GM12878 (cell line): ENCODE data around the gene MRPS23. TPM values are rescaled to one million over a fixed set of nuclear protein-coding genes. Genes with fewer than 3 reads are reported as not detected.

Source experiments
- ATAC-seq: fragments of 200-7000 bp; cut with Tn5 transposase; 3 replicates; pipeline ENCODE4 v1.9.1; 2020; ENCODE audit warnings: mild to moderate bottlenecking, moderate library complexity
- BruUV-seq: library from RNA; stranded (reverse); fragments of 400-500 nt; replicated peaks from 2 replicates; lab custom pipeline; 2021; lab: Mats Ljungman, UMichigan
- CTCF ChIA-PET: fragments of 300-600 bp; sonication (Branson Sonifier 250); formaldehyde crosslinking; extraction: SDS; loops from one replicate; lab custom pipeline; 2021; ENCODE audit warnings: inconsistent platforms; lab: Yijun Ruan, JAX
- POLR2A ChIA-PET: fragments of 350-600 bp; formaldehyde crosslinking; extraction: SDS; loops from one replicate; lab custom pipeline; 2021; ENCODE audit warnings: inconsistent platforms; lab: Charles Lee
- RAD21 ChIA-PET: fragments of 300-600 bp; sonication (Branson Sonifier 250); formaldehyde crosslinking; loops from one replicate; lab custom pipeline; 2023; ENCODE audit warnings: antibody characterized with exemption; ENCODE audit not compliant: unreplicated experiment; lab: Charles Lee
- SMC1A ChIA-PET: fragments of 300-600 bp; sonication (Branson Sonifier 250); formaldehyde crosslinking; loops from one replicate; lab custom pipeline; 2023; ENCODE audit not compliant: unreplicated experiment, uncharacterized antibody; lab: Charles Lee
- DNase-seq: peaks from one replicate; pipeline ENCODE4 v3.0.0-alpha.2; 2011; ENCODE audit warnings: low read depth, low spot score
- FAIRE-seq: peaks from 3 replicates; lab custom pipeline; 2011; peaks lifted over from hg19 to GRCh38; lab: Jason Lieb, UNC
- H2AFZ ChIP-seq: 2 replicates; pipeline ENCODE4 v1.6.0; 2011; ENCODE audit warnings: low read depth, low read length, control low read depth; ENCODE audit not compliant: control insufficient read depth
- H3K27ac ChIP-seq: 2 replicates; pipeline ENCODE4 v1.5.1; 2011; ENCODE audit warnings: control low read depth; ENCODE audit not compliant: control insufficient read depth, insufficient read depth
- H3K27me3 ChIP-seq, 2 experiments: replicated peaks in 1 of 2; 2 replicates each; pipeline versions ENCODE4 v1.6.0 to v1.6.1; 2011; ENCODE audit warnings: low read length in 1 of 2; ENCODE audit not compliant: control insufficient read depth in 2 of 2, insufficient read depth in 2 of 2
- H3K36me3 ChIP-seq, 2 experiments: 2 replicates each; pipeline ENCODE4 v1.5.1; 2011; ENCODE audit warnings: low read length in 1 of 2; ENCODE audit not compliant: control insufficient read depth in 2 of 2, insufficient read depth in 2 of 2
- H3K4me1 ChIP-seq: 2 replicates; pipeline ENCODE4 v1.6.1; 2011; ENCODE audit warnings: mild to moderate bottlenecking, low read length, moderate library complexity, mixed read lengths; ENCODE audit not compliant: control insufficient read depth, insufficient read depth
- H3K4me2 ChIP-seq: 2 replicates; pipeline ENCODE4 v1.6.0; 2011; ENCODE audit warnings: control low read depth; ENCODE audit not compliant: control insufficient read depth, insufficient read depth
- H3K4me3 ChIP-seq: fragments of 200-600 bp; sonication (generic); 2 replicates; pipeline ENCODE4 v1.5.1; 2016
- H3K79me2 ChIP-seq: 2 replicates; pipeline ENCODE4 v1.6.0; 2011; ENCODE audit warnings: low read length; ENCODE audit not compliant: control insufficient read depth, insufficient read depth
- H3K9ac ChIP-seq: 2 replicates; pipeline ENCODE4 v1.8.0; 2011; ENCODE audit warnings: low read length, control low read depth, mixed read lengths; ENCODE audit not compliant: control insufficient read depth, insufficient read depth
- H3K9me3 ChIP-seq: replicated peaks from 3 replicates; pipeline ENCODE4 v1.5.1; 2011; ENCODE audit warnings: mild to moderate bottlenecking, low read length; ENCODE audit not compliant: control insufficient read depth, insufficient read depth
- H4K20me1 ChIP-seq: 2 replicates; pipeline ENCODE4 v1.6.0; 2011; ENCODE audit not compliant: control insufficient read depth, insufficient read depth
- ATF7 ChIP-seq: fragments of 450-650 bp; IDR thresholded peaks from 2 replicates; pipeline ENCODE4 v1.6.1; 2016; ENCODE audit warnings: low read depth, mild to moderate bottlenecking
- CHD4 ChIP-seq: fragments of 200-600 bp; sonication (generic); IDR thresholded peaks from 2 replicates; pipeline ENCODE4 v1.6.1; 2016; ENCODE audit warnings: mild to moderate bottlenecking
- IRF4 ChIP-seq: IDR thresholded peaks from 2 replicates; pipeline ENCODE4 v1.6.1; 2011; ENCODE audit warnings: low read depth, low read length
- WGBS: methylation state at CpG from one replicate; pipeline ENCODE4 v1.1.6; 2016; ENCODE audit warnings: low lambda C conversion rate; ENCODE audit not compliant: insufficient replicate concordance, insufficient coverage; ENCODE audit errors: missing lambda C conversion rate; 5-methylcytosine and 5-hydroxymethylcytosine counted together
- in situ Hi-C: fragments of 300-500 bp; cut with MboI; formaldehyde crosslinking; loops from 9 replicates; pipeline ENCODE4 v1.14.3; 2018; ENCODE audit warnings: mixed read lengths
- intact Hi-C: fragments of 100-400 bp; cut with micrococcal nuclease; formaldehyde crosslinking; loops from one replicate; pipeline ENCODE4 v1.14.2; 2022; ENCODE audit not compliant: unreplicated experiment
- polyA plus RNA-seq, 11 experiments: library from polyadenylated mRNA; depleted of rRNA in 4 of 11; unstranded in 6 of 11; stranded (reverse) in 5 of 11; fragments of >200 nt; fragmentation: Nextera tagmentation in 4 of 11; fragmentation: Illumina TruSeq in 1 of 11; extraction: Ambion mirVana in 4 of 11; extraction: Trizol in 1 of 11; gene quantifications; 1 replicate in 1 of 11; 2 replicates in 10 of 11; pipeline versions ENCODE4 v1.2.1 to v1.2.3, GENCODE V29; 2011 to 2016; ENCODE audit warnings: inconsistent platforms in 2 of 11, missing spikeins in 2 of 11, low read depth in 1 of 11
- total RNA-seq, 4 experiments: library from RNA; depleted of rRNA in 3 of 4; stranded (reverse); fragments of >200 nt in 3 of 4; fragmentation: Illumina TruSeq in 1 of 4; extraction: Trizol in 1 of 4; gene quantifications; 2 replicates each; pipeline versions ENCODE4 v1.2.1 to v1.2.3, GENCODE V29; 2013 to 2021
- TF ChIP-seq, protein P1 (sequence below): fragments of 450-650 bp; IDR thresholded peaks from 2 replicates; pipeline ENCODE4 v1.6.1; 2017; ENCODE audit warnings: mild to moderate bottlenecking, low read depth, inconsistent platforms; ENCODE audit not compliant: poor library complexity, severe bottlenecking
- TF ChIP-seq, protein P2 (sequence below): IDR thresholded peaks from 2 replicates; pipeline ENCODE4 v1.6.1; 2012; ENCODE audit warnings: low read depth, low read length, improper control_type of control experiment
- TF ChIP-seq, protein P3 (sequence below): IDR thresholded peaks from 2 replicates; pipeline ENCODE4 v1.6.1; 2011; ENCODE audit warnings: low read depth, mild to moderate bottlenecking, low read length, moderate library complexity, borderline replicate concordance; ENCODE audit errors: extremely low read depth

Gene MRPS23
- total and polyA plus RNA-seq, 10 of the 15 experiments (the other 5 are each of a cell fraction or from before 2014, with no cell fraction given), result 65.3 to 237 (median 87.9) TPM

DNA sequence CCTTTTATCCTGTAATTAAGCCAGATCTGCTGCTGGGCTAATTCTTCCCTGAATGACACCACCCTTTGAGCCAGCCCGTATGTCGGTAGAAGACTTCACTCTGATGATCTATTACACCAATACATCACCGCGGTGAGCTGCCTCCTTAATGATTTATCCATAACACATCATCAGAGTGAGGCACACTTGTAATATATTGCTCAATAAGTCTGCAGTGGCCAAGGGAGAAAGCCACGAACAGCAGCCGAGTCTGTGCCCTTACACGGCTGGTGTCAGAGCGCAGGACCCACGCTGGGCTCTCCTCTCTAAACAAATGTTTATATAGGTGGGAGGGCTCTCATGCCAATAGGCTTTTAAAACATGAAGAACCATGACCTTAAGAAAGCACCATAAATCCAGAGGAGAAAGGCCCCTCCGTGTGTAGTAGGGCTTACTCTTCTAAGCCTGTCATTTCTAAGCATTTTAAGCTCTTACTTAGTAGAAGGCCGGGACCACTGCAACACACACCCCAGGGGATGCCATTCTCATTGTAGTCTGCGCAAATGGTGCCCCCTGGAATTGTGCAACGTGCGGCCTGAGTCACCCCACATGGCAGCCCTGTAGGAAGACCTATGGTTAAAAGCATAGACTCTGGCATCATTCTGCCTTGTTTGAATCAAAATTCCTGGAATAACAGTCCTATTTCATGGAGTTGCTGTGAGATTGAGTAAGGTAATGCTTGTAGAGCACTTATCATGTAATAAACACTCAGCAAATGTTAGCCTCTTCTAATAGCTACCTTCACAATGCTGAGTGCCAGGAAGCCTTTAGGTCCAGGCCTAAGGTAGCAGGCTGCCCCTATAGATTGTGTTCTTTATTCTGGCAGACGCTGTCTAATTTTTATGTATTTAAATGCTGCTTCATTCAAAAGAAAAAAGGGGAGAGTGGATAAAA is 26.1 kb downstream of the MRPS23 start:
- Histone ChIP-seq H3K27me3 (no peaks in the 10 kb centered on the region; a peak in 1 of 4 replicates), H4K20me1 (no peaks in the 10 kb centered on the region), H3K27ac (no peak overlapping the region), H3K4me1 (no peaks in the 10 kb centered on the region), H3K4me3 (no peak overlapping the region), H3K79me2 (no peaks in the 10 kb centered on the region), H3K9me3 (no peaks in the 10 kb centered on the region), H3K9ac (no peak overlapping the region), H3K36me3 (no peaks in the 10 kb centered on the region)
- in situ Hi-C loops (no loop called here), intact Hi-C loops (no loop called here)
- POLR2A ChIA-PET, result interaction anchor here (0.5 kb wide), 1 partner anchor 367 kb away, joined by 3 read pairs; no protein-coding TSS in a partner anchor
- RAD21 ChIA-PET, result no interaction called here
- WGBS, result 80% methylated on average over 15 of the region's 15 CpGs
- no peak for DNase-seq
- CTCF ChIA-PET, result interaction anchor here (1.9 kb wide), 1 partner anchor 9 kb away, joined by 12 read pairs; no protein-coding TSS in a partner anchor
- BruUV-seq, result no TSS peak
- no peak for ATAC-seq
- FAIRE-seq, result no peak
- TF ChIP-seq, protein P1, sequence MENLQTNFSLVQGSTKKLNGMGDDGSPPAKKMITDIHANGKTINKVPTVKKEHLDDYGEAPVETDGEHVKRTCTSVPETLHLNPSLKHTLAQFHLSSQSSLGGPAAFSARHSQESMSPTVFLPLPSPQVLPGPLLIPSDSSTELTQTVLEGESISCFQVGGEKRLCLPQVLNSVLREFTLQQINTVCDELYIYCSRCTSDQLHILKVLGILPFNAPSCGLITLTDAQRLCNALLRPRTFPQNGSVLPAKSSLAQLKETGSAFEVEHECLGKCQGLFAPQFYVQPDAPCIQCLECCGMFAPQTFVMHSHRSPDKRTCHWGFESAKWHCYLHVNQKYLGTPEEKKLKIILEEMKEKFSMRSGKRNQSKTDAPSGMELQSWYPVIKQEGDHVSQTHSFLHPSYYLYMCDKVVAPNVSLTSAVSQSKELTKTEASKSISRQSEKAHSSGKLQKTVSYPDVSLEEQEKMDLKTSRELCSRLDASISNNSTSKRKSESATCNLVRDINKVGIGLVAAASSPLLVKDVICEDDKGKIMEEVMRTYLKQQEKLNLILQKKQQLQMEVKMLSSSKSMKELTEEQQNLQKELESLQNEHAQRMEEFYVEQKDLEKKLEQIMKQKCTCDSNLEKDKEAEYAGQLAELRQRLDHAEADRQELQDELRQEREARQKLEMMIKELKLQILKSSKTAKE, result no peak
- TF ChIP-seq IRF4, result no peak
- no peak for TF ChIP-seq CHD4
- TF ChIP-seq, protein P2, sequence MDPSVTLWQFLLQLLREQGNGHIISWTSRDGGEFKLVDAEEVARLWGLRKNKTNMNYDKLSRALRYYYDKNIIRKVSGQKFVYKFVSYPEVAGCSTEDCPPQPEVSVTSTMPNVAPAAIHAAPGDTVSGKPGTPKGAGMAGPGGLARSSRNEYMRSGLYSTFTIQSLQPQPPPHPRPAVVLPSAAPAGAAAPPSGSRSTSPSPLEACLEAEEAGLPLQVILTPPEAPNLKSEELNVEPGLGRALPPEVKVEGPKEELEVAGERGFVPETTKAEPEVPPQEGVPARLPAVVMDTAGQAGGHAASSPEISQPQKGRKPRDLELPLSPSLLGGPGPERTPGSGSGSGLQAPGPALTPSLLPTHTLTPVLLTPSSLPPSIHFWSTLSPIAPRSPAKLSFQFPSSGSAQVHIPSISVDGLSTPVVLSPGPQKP, result no peak
- TF ChIP-seq, protein P3, sequence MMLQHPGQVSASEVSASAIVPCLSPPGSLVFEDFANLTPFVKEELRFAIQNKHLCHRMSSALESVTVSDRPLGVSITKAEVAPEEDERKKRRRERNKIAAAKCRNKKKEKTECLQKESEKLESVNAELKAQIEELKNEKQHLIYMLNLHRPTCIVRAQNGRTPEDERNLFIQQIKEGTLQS, result no peak
- no peak for TF ChIP-seq ATF7
- TF ChIP-seq, all 136 proteins: peak for 0
- H3K4me2 ChIP-seq, result no peak overlapping the region
- H2AFZ ChIP-seq, result no peak overlapping the region
- SMC1A ChIA-PET, result interaction anchor here (0.6 kb wide), 1 partner anchor 11 kb away, joined by 3 read pairs; no protein-coding TSS in a partner anchor
